IPS-18c (cell line): ENCODE measurements around the gene RTRAF.

Experiments
- H3K4me3 ChIP-seq: 2 replicates; pipeline ENCODE4 v1.7.0; 2013; ENCODE audit warnings: low read depth, mild to moderate bottlenecking, low read length, moderate library complexity; ENCODE audit not compliant: insufficient read depth
- H3K9me3 ChIP-seq: one replicate; pipeline ENCODE4 v1.6.1; 2013; ENCODE audit warnings: mild to moderate bottlenecking, low read length, moderate library complexity; ENCODE audit not compliant: control insufficient read depth, insufficient read depth

Gene RTRAF

DNA sequence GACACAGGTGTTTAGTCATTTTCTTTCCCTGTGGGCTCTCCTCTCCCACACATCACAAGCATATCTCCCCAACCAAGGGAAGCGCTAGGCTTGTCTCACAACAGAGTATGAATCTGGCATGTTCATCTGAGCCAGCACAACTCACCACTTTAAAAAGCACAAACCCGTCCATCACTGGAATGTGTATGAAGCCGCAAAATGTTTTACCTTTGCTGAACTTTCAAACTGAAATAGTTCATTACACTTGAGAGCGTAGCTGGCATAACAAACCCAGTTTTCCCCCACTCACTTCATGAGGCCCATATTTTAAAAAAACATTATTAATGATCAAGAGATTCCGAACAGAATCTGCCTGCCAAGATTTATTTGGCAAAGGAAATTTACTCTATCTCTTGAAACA, 63.7 kb downstream of the RTRAF start:
- no peaks in the 10 kb centered on the region for H3K9me3 ChIP-seq
- H3K4me3 ChIP-seq, result no peak overlapping the region

DNA sequence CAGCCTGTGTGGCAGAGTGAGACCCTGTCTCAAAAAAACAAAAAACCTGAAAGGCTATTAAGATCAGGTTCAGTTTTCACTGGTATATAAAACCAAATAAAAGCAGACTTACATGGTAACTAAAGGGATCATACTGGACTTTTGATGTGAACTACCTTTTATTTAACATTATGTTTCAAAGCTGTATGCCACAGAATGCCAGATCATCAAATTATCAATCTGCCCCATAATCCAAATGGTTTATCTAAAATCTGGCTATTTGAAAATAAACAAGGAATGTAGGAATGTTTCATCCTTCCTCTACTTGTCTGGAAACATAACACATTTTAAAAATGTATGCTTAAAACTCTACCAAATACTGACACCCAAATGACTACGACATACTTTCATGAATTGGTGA, 65.3 kb downstream of the RTRAF start:
- no peak overlapping the region for H3K4me3 ChIP-seq
- no peaks in the 10 kb centered on the region for H3K9me3 ChIP-seq

DNA sequence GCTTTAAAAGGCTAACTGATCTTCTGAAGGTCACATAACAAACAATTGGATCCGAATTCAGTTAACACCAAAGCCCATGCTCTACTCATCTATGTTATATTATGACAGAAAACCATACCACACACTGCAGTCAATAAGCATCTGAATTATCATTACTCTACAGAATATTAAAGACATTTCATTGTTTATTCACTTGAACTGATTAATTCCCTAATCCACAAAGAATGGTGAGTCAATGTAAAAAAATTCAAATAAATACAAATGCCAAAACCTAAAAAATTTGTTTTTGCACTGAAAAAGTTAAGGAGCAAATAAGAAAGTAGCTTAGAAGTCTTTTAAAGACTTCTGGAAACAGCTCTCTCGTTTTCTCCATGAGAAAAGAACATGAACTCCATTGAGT, 65.8 kb downstream of the RTRAF start:
- H3K9me3 ChIP-seq, result no peaks in the 10 kb centered on the region
- no peak overlapping the region for H3K4me3 ChIP-seq

DNA sequence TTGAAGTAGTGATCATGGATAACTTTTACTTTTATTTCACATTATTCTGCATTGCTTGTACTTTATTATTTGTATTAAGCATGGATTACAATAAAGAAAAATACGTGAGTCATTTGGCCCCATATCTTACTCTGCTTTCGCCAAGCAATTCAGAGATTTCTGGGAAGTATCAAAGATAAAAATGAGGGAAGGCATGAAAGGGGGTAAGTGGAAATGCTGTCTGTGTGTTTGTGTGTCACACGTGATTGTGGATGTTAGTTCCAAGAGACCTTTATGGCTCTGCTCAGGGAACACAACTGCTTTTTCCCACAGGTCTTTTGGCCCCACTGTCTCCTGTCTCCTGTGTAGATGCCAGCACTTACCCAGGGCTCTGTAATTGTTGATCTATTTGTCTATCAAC, 69.0 kb downstream of the RTRAF start:
- H3K9me3 ChIP-seq, result no peaks in the 10 kb centered on the region
- no peak overlapping the region for H3K4me3 ChIP-seq

DNA sequence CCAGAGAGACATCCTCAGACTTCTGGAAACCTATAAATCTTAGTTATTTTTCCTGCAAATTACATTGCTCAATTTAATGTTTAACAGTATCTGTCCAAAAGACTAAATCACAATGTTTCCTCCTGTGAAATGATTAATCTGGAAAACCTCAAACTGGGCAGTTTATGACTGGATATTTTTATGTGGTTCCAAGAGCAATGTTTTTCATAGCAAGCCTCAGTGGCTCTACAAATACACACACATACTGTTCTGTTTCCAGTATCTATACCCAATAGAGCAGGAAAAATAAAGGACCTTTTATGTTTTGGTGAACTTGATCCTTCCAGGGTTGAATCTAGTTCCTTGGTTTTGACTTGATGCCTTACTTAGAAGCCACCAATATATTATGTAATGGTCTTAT, 70.3 kb downstream of the RTRAF start:
- Histone ChIP-seq H3K4me3 (no peak overlapping the region), H3K9me3 (no peaks in the 10 kb centered on the region)

DNA sequence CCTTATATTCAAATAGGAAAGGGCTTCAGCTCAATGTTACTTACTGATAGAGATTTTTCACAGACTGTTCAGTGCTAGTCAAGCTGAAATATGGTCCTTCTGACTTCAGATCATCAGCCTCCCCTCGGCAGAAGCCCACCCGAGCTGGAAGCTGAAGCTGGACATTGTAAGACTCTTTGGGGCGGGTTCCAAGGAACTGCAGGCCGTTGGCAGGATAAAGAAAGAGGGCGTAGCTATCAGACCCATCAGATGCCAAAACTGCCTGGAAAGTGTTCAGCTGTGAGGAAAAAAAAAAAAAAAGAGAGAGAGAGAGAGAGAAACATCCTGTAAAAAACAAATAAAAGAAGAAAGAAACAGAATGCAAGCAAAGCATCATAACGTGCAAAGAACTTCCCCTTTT, 70.7 kb downstream of the RTRAF start:
- Histone ChIP-seq H3K9me3 (no peaks in the 10 kb centered on the region), H3K4me3 (no peak overlapping the region)
